AG04449 (cell line): ENCODE results near the gene DRC3.

ENCODE experiments used
- CTCF ChIA-PET: fragments of 350-600 bp; formaldehyde crosslinking; extraction: SDS; loops from one replicate; lab custom pipeline; 2021; ENCODE audit warnings: antibody characterized with exemption; lab: Yijun Ruan, JAX
- POLR2A ChIA-PET: fragments of 400-600, 350-600 bp; formaldehyde crosslinking; extraction: SDS; loops from one replicate; lab custom pipeline; 2020; ENCODE audit warnings: antibody characterized with exemption, inconsistent platforms; lab: Yijun Ruan, JAX
- DNase-seq: peaks from one replicate; pipeline ENCODE4 v3.0.0-alpha.2; 2010; ENCODE audit warnings: low read depth, low spot score
- H3K4me3 ChIP-seq: 2 replicates; pipeline ENCODE4 v1.5.1; 2011; ENCODE audit warnings: low read depth, mild to moderate bottlenecking, control low read depth, low read length
- CTCF ChIP-seq: IDR thresholded peaks from one replicate; pipeline ENCODE4 v1.5.1; 2011; ENCODE audit warnings: mild to moderate bottlenecking, moderate library complexity, low read length, control low read depth, inconsistent platforms; ENCODE audit not compliant: insufficient read depth; ENCODE audit errors: missing control alignments

Gene DRC3

DNA sequence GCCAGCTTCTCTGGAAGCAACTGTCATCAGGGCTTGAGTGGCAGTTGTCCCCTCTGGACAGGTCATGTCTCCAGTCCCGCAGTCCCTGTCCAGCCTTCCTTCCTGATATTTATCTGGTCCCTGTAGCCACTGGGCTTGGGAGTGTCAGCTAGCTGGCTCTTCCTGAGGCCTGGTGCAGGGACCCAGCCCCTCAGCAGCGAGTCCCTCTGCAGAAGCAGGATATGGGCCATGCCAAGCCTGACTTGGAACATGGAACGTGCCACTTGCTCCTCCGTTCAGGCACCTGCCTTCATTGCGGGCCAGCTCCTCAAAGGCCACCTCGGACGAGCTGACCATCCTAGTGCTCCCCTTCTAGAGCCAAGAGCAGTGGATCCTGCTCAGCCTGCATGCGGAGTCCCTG, 26.3 kb downstream of the DRC3 start:
- POLR2A ChIA-PET = no interaction called here

DNA sequence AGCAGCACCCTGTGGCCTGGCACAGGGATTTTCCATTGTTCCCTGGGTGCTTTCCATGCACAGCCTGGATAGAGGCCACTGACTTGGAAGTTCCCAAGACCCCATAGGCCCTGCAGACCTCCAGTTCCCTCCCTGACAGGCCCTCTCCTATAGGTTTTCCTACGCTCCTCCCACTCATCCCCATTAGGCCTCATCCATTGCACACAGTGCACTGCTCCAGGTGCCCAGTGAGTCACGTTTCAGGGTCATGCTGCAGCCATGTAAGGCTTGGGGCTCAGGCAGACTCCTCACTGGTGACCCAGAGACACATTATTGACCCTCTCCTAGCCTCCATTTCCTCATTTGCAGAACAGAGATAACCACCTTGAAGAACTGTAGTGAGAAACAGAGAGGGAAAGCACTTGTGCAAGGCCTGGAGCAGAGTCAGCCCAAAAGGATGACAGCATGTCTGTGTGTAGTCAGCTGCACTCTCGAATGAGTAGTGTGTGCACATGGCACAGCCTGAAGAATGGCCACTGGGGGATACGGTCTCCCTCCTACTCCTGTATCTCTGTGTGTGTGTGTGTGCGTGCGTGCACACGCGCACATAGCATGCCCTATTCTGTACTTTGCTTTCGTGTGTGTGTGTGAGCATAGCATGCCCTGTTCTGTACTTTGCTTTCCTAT, 26.8 kb downstream of the DRC3 start:
- ChIA-PET CTCF (no interaction called here), POLR2A (no interaction called here)
- DNase-seq = no peak
- no peak overlapping the region for H3K4me3 ChIP-seq
- TF ChIP-seq CTCF = no peak

More for the DNA sequence above, 26.3 kb downstream of the DRC3 start:
- H3K4me3 ChIP-seq = no peak overlapping the region
- CTCF ChIA-PET = interaction anchor here (1.0 kb wide), 1 partner anchor 28 kb away, joined by 3 read pairs; no protein-coding TSS in a partner anchor
- DNase-seq = no peak
- TF ChIP-seq CTCF = no peak

DNA sequence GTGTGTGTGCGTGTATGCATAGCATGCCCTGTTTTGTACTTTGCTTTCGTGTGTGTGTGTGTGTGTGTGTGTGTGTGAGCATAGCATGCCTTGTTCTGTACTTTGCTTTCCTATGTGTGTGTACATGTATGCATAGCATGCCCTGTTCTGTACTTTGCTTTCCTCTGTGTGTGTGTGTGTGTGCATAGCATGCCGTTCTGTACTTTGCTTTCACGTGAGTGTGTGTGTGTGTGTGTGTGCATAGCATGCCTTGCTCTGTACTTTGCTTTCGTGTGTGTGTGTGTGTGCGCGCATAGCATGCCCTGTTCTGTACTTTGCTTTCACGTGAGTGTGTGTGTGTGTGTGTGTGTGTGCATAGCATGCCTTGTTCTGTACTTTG, 27.4 kb downstream of the DRC3 start:
- no peak for TF ChIP-seq CTCF
- CTCF ChIA-PET = no interaction called here
- no peak overlapping the region for H3K4me3 ChIP-seq
- DNase-seq = no peak
- POLR2A ChIA-PET = no interaction called here

DNA sequence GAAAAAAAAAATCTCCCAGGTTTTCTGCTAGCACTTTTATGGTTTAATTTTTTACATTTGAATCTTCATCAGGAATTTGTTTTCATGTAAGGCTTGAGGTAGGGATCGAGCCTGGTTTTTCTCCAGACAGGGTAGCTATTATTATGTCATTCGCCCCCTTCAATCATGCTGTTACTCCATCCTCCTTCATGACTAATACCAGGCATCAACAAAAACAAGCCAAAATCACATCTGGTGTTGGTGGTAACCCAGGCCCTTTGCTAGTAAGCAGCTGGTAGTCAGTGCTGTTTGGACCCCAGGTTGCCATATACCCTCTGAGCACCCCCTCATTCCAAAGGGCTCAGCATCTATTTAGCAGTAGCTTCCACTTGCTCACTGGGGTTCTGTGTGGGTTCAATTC, 29.5 kb downstream of the DRC3 start:
- ChIA-PET POLR2A (no interaction called here), CTCF (interaction anchor here (1.0 to 1.9 kb wide), 5 partner anchors 8 to 111 kb away, joined by 3 to 7 read pairs (median 4); no protein-coding TSS in a partner anchor)
- no peak for TF ChIP-seq CTCF
- DNase-seq = no peak
- no peak overlapping the region for H3K4me3 ChIP-seq

DNA sequence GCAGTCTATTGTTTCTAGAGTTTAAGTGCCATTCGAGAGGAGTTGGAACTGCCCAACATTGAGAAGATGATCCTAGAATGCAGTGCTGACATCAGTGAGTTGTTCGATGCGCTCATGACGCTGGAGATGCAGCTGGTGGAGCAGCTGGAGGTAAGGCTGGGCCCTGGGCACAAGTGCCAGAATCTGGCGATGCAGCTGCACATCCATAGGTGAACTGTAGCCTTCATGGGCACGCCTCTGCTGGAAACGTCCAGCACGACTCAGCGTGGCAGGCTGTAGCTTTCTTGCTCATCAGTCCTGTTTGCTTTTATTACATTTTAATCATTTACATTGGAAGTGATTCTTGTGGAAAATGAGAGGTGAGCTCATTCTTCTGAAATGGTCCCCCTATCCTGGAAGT, 31.7 kb downstream of the DRC3 start:
- TF ChIP-seq CTCF = no peak
- no peak for DNase-seq
- ChIA-PET POLR2A (interaction anchor here (1.7 kb wide), 1 partner anchor 9 kb away, joined by 4 read pairs; no protein-coding TSS in a partner anchor), CTCF (interaction anchor here (0.7 to 2.1 kb wide), 6 partner anchors 10 to 151 kb away, joined by 3 to 9 read pairs (median 3); no protein-coding TSS in a partner anchor)
- no peak overlapping the region for H3K4me3 ChIP-seq

DNA sequence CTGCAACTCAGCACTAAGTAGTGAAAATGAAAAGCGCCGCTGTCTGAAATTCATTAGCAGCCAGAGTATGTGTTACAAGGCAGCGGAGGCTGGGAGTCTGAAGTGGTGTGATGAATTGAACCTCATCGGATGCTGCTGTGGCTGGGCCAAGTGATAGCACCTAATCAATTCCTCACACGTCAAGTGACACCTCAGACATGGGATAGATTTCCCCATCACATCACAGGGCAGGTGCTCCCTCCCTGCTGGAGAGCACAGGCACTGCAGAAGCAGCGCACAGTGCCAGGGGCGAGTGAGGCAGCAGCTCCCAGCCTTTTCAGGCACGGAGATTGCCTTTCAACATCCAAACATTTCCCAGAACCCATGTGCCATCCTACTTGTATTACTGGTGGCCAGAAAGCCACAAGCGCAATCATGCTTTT, 32.2 kb downstream of the DRC3 start:
- DNase-seq = no peak
- TF ChIP-seq CTCF = peak; percentile 35
- POLR2A ChIA-PET = interaction anchor here (1.7 kb wide), 1 partner anchor 10 kb away, joined by 4 read pairs; no protein-coding TSS in a partner anchor
- CTCF ChIA-PET = interaction anchor here (0.7 to 2.1 kb wide), 5 partner anchors 11 to 151 kb away, joined by 3 to 9 read pairs (median 3); no protein-coding TSS in a partner anchor
- no peak overlapping the region for H3K4me3 ChIP-seq
